Stimulated activated CD4-positive, alpha-beta T cell treated with anti-CD3 and anti-CD28 coated beads, Interleukin-4, amount 100 ng/mL, for 4 hours (primary cell): ENCODE data around the gene ZNF679.
"Not testable (repeated sequence)": the region's sequence is repeated elsewhere in the genome, so short reads cannot be mapped to it uniquely, and the experiment has no call there.

Source experiments
- DNase-seq, 2 experiments: peaks; one replicate each; pipeline ENCODE4 v3.0.0-alpha.2; 2020

The ZNF679 gene

GRCh38 chr7:64312826-64313225 is 84.6 kb downstream of the ZNF679 start:
- DNase-seq, result no peak

GRCh38 chr7:64313740-64314491 is 85.6 kb downstream of the ZNF679 start, which contains the start of gene ZNF736:
Gene ZNF736 (plus strand): TSS chr7:64313961. CDS start chr7:64314151, 190 bp downstream.
- peak; percentile 77 to 86 for DNase-seq

- no peak for DNase-seq
These were observed 86.3 kb downstream of the ZNF679 start for GRCh38 chr7:64314566-64314965.

GRCh38 chr7:64316031-64316742 is 87.9 kb downstream of the ZNF679 start:
- DNase-seq, result not testable (repeated sequence)
